ENCODE data around the gene LRG1. TPM values are rescaled to one million over a fixed set of nuclear protein-coding genes. Genes with fewer than 3 reads are reported as not detected.

LRG1 gene
- total and polyA plus RNA-seq, 10 of the 15 experiments (the other 5 are each of a cell fraction or from before 2014, with no cell fraction given): 0.29 to 4.7 (median 0.58) TPM

DNA sequence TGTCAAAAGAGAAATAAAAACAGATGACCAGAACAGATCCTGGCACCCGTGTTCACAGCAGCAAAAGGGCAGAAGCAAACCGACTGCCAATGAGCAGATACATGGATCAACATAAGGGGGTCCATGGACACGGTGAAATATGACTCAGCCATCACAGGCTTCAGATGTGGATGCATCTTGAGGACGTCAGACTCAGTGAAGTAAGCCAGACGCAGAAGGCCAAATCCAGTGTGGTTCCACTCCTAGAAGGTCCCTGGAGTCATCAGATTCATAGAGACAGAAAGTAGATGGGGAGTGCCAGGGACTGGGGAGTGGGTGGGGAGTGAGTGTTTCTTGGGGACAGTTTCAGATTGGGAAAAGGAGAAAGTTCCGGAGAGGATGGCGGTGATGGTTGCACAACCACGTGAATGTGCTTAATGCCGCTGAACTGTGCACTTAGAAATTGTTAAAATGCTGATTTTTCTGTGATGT, 48.5 kb upstream of the LRG1 start:
- SMC1A ChIA-PET (ENCODE audit: uncharacterized antibody, unreplicated experiment): interaction anchor here (1.5 kb wide), 1 partner anchor 21 kb away, joined by 3 read pairs; no protein-coding TSS in a partner anchor
- Histone ChIP-seq H3K36me3 (ENCODE audit: control insufficient read depth in 2 of 2, insufficient read depth in 2 of 2, low read length in 1 of 2) (no peaks in the 10 kb centered on the region), H3K9me3 (replicated peaks; ENCODE audit: control insufficient read depth, insufficient read depth, low read length) (no peaks in the 10 kb centered on the region), H3K4me3 (no peak overlapping the region), H3K27ac (ENCODE audit: control insufficient read depth, insufficient read depth) (no peak overlapping the region), H3K79me2 (ENCODE audit: control insufficient read depth, insufficient read depth, low read length) (no peaks in the 10 kb centered on the region), H2AFZ (ENCODE audit: control insufficient read depth, low read depth, low read length) (no peak overlapping the region), H3K4me2 (ENCODE audit: control insufficient read depth, insufficient read depth) (no peak overlapping the region), H3K27me3 (replicated peaks in 1 of 2; ENCODE audit: control insufficient read depth in 2 of 2, insufficient read depth in 2 of 2, low read length in 1 of 2) (peaks cover 2 to 5% of the 10 kb centered on the region in 2 experiments), H4K20me1 (ENCODE audit: control insufficient read depth, insufficient read depth) (no peaks in the 10 kb centered on the region), H3K4me1 (ENCODE audit: control insufficient read depth, insufficient read depth, low read length) (no peaks in the 10 kb centered on the region), H3K9ac (ENCODE audit: control insufficient read depth, insufficient read depth, low read length) (no peak overlapping the region)
- BruUV-seq (replicated peaks): no TSS peak
- RAD21 ChIA-PET (ENCODE audit: unreplicated experiment): no interaction called here
- FAIRE-seq (no peak), ATAC-seq (no peak), DNase-seq (ENCODE audit: low read depth, low spot score) (no peak)
- intact Hi-C loops (cut with micrococcal nuclease; ENCODE audit: unreplicated experiment): no loop called here
- WGBS (ENCODE audit: insufficient coverage, insufficient replicate concordance, low lambda C conversion rate, missing lambda C conversion rate): 52% methylated on average over 9 of the region's 9 CpGs
- in situ Hi-C loops (cut with MboI): no loop called here
- CTCF ChIA-PET: interaction anchor here (1.0 to 2.3 kb wide), 2 partner anchors 46 to 48 kb away, joined by 4 to 7 read pairs; no protein-coding TSS in a partner anchor
- POLR2A ChIA-PET: no interaction called here
- no peak for TF ChIP-seq EGR1 (IDR thresholded peaks at IDR 0.05; ENCODE audit: borderline replicate concordance in 1 of 2, low read depth in 2 of 2, low read length in 2 of 2)
- TF ChIP-seq, protein P1, sequence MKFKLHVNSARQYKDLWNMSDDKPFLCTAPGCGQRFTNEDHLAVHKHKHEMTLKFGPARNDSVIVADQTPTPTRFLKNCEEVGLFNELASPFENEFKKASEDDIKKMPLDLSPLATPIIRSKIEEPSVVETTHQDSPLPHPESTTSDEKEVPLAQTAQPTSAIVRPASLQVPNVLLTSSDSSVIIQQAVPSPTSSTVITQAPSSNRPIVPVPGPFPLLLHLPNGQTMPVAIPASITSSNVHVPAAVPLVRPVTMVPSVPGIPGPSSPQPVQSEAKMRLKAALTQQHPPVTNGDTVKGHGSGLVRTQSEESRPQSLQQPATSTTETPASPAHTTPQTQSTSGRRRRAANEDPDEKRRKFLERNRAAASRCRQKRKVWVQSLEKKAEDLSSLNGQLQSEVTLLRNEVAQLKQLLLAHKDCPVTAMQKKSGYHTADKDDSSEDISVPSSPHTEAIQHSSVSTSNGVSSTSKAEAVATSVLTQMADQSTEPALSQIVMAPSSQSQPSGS (IDR thresholded peaks at IDR 0.05; ENCODE audit: low read length): no peak
- TF ChIP-seq, protein P2, sequence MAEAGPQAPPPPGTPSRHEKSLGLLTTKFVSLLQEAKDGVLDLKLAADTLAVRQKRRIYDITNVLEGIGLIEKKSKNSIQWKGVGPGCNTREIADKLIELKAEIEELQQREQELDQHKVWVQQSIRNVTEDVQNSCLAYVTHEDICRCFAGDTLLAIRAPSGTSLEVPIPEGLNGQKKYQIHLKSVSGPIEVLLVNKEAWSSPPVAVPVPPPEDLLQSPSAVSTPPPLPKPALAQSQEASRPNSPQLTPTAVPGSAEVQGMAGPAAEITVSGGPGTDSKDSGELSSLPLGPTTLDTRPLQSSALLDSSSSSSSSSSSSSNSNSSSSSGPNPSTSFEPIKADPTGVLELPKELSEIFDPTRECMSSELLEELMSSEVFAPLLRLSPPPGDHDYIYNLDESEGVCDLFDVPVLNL (IDR thresholded peaks at IDR 0.05; ENCODE audit: low read depth, low read length): no peak
- TF ChIP-seq SUPT20H (IDR thresholded peaks at IDR 0.05; ENCODE audit: borderline replicate concordance, control insufficient read depth, low read depth, low read length): no peak
- TF ChIP-seq TCF3 (IDR thresholded peaks at IDR 0.05; ENCODE audit: borderline replicate concordance, insufficient read depth, low read depth, low read length): no peak
- TF ChIP-seq NFIC (IDR thresholded peaks at IDR 0.05; ENCODE audit: low read depth, low read length): no peak
- TF ChIP-seq ZNF274 (IDR thresholded peaks at IDR 0.05; ENCODE audit: insufficient read depth, insufficient read length): no peak
- no peak for TF ChIP-seq NR2C2 (IDR thresholded peaks at IDR 0.05; ENCODE audit: borderline replicate concordance, control insufficient read depth, insufficient read length, low read depth)
- TF ChIP-seq, protein P3, sequence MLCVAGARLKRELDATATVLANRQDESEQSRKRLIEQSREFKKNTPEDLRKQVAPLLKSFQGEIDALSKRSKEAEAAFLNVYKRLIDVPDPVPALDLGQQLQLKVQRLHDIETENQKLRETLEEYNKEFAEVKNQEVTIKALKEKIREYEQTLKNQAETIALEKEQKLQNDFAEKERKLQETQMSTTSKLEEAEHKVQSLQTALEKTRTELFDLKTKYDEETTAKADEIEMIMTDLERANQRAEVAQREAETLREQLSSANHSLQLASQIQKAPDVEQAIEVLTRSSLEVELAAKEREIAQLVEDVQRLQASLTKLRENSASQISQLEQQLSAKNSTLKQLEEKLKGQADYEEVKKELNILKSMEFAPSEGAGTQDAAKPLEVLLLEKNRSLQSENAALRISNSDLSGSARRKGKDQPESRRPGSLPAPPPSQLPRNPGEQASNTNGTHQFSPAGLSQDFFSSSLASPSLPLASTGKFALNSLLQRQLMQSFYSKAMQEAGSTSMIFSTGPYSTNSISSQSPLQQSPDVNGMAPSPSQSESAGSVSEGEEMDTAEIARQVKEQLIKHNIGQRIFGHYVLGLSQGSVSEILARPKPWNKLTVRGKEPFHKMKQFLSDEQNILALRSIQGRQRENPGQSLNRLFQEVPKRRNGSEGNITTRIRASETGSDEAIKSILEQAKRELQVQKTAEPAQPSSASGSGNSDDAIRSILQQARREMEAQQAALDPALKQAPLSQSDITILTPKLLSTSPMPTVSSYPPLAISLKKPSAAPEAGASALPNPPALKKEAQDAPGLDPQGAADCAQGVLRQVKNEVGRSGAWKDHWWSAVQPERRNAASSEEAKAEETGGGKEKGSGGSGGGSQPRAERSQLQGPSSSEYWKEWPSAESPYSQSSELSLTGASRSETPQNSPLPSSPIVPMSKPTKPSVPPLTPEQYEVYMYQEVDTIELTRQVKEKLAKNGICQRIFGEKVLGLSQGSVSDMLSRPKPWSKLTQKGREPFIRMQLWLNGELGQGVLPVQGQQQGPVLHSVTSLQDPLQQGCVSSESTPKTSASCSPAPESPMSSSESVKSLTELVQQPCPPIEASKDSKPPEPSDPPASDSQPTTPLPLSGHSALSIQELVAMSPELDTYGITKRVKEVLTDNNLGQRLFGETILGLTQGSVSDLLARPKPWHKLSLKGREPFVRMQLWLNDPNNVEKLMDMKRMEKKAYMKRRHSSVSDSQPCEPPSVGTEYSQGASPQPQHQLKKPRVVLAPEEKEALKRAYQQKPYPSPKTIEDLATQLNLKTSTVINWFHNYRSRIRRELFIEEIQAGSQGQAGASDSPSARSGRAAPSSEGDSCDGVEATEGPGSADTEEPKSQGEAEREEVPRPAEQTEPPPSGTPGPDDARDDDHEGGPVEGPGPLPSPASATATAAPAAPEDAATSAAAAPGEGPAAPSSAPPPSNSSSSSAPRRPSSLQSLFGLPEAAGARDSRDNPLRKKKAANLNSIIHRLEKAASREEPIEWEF (IDR thresholded peaks at IDR 0.05; ENCODE audit: insufficient replicate concordance, low read depth, low read length): no peak
- TF ChIP-seq SMARCA5 (IDR thresholded peaks at IDR 0.05): no peak
- no peak for TF ChIP-seq HDGF (IDR thresholded peaks at IDR 0.05)
- no peak for TF ChIP-seq IKZF2 (IDR thresholded peaks at IDR 0.05)
- no peak for TF ChIP-seq MTA2 (IDR thresholded peaks at IDR 0.05; ENCODE audit: low read depth)
- no peak for TF ChIP-seq HCFC1 (IDR thresholded peaks at IDR 0.05; ENCODE audit: low read length)
- TF ChIP-seq, protein P4, sequence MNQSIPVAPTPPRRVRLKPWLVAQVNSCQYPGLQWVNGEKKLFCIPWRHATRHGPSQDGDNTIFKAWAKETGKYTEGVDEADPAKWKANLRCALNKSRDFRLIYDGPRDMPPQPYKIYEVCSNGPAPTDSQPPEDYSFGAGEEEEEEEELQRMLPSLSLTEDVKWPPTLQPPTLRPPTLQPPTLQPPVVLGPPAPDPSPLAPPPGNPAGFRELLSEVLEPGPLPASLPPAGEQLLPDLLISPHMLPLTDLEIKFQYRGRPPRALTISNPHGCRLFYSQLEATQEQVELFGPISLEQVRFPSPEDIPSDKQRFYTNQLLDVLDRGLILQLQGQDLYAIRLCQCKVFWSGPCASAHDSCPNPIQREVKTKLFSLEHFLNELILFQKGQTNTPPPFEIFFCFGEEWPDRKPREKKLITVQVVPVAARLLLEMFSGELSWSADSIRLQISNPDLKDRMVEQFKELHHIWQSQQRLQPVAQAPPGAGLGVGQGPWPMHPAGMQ (IDR thresholded peaks at IDR 0.05; ENCODE audit: borderline replicate concordance): no peak
- no peak for TF ChIP-seq SMC3 (IDR thresholded peaks at IDR 0.05; ENCODE audit: borderline replicate concordance, low read length)
